ENCODE data around the gene MRAP2.

- TF ChIP-seq EZH2phosphoT487 (IDR thresholded peaks at IDR 0.05; ENCODE audit: unreplicated experiment): no peak
- TF ChIP-seq CTCF (conservative IDR thresholded peaks at IDR 0.05; ENCODE audit: low read depth in 2 of 2): no peak
- TF ChIP-seq EZH2 (IDR thresholded peaks at IDR 0.05; ENCODE audit: low read depth, unreplicated experiment): no peak
These were observed 20.2 kb upstream of the MRAP2 start for GRCh38 chr6:84013354-84013753.

Data from GM23338 (cell line).